T-helper 22 cell (primary cell): ENCODE data around the gene ABCC1.
"Not testable (repeated sequence)": the region's sequence is repeated elsewhere in the genome, so short reads cannot be mapped to it uniquely, and the experiment has no call there.

Experiments
- DNase-seq: peaks from one replicate; pipeline ENCODE4 v3.0.0-alpha.2; 2020; ENCODE audit warnings: low read depth

Gene ABCC1

DNA sequence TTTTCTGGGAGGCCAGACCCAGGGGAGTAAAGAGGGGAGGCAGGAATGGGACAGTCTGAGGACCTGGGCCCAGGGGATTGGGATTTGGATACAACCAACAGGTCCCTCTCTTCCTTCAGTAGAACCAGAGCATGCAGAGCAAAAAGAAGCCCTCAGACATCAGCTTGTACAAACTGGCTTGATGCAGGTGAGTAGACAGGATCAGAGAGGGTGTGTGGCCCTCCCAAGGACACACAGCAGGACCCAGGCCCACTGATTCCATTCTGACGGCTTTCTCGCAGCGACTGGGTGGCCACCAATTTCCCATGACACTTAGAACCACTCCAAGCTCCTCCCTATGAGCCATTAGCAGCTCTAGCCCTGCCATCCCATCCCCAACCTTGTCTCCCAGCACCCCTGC is 210.2 kb downstream of the ABCC1 start:
- no peak for DNase-seq

DNA sequence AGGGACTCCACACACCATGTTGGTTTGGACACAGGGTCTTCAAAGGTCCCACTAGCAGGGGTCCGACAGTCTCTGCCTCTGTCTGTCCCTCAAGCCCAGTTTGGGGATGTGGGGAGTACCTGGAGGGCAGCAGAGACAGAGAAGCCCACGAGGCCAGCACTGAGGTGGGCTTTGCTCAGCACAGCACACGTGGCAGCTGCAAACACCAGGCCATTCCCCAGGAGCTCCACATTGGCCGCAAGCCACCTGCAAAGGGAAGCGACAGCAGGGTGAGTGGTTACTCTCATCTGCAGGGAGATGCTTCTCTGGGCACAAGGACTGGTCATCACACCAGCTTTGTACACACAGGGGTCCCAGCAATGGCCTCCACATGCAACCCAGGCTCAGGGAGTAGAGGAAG is 211.9 kb downstream of the ABCC1 start:
- no peak for DNase-seq

DNA sequence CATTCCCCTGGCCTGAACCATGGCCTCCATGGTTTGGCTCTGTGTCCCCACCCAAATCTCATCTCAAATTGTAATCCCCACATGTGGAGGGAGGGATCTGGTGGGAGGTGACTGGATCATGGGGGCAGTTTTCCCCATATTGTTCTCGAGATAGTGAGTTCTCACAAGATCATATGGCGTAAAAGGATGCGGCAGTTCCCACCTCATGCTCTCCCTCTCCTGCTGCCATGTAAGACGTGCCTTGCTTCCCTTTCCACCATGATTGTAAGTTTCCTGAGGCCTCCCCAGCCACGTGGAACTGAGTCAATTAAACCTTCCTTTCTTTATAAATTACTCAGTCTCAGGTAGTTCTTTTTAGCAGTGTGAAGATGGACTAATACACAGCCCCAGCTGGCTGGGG is 212.4 kb downstream of the ABCC1 start:
- not testable (repeated sequence) for DNase-seq

DNA sequence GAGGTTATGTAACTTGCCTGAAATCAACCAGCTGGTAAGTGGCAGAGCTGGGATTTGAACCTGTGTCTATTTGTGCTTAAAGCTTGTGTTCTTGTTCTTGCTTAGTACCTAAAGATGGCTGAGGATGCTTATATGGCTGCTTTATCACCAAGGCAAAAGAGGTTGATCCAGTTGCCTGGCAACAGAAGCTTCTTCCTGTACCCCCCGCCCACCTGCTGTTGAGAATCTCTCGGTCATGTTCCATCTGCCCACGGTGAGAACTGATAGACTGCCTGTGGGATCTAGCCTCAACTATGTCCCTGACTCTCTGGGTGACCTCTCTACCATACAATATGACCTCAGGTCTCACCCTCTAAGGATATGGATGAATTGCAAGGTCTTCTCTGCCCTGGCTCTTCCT is 213.2 kb downstream of the ABCC1 start:
- DNase-seq: no peak

DNA sequence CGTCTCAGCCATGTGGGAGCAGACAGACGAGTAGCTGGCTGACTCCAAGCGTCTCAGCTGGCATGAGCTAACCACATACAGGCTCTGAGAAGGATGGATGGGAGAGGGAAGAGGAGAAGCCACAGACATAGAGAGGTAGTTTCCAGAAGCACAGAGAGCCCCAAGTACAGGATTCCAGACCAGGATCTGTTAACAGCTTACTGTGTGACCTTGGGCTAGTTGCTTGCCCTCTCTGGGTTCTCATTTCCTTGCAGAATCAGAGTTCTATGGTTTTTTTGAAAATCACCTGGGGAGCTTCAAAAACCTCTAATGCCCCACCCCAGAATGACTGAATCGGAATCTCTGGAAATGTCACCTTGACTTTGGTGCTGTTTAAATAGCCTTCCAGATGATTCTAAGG is 213.7 kb downstream of the ABCC1 start:
- DNase-seq: no peak

DNA sequence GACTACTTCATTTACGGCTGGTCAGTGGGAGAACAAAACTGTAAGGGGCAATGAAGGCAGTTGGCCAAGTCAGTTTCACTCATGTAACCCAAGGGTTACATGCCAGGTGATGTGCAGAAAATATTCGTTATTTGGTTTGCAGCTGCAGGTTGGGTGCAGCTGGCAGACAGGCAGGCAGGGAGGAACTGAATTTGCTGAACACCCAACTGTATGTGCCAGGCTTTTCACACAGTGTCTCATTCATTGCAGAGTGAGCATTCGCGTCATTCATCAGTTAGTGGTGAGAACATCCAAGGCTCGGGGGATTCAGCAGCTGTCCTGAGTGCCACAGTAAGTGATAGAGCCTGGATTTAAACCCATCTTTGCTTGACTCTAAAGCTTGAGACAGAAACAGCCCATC is 214.2 kb downstream of the ABCC1 start:
- DNase-seq: no peak

DNA sequence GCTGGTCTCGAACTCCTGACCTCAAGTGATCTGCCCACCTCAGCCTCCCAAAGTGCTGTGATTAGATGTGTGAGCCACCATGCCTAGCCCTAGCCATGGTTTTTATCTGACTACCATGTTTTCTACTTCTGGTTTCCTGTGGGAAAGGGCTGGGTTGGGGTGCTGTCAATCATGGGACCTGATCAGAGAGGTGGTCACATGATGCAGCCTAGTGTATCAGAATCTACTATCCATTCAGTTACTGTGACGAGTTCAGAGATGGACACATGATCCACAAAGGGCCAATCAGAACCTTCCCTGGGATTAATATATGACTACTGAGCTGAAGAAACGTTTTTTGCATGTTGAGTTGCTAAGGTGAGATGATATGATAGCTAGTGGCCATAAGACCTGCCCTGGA is 214.8 kb downstream of the ABCC1 start:
- DNase-seq: no peak

DNA sequence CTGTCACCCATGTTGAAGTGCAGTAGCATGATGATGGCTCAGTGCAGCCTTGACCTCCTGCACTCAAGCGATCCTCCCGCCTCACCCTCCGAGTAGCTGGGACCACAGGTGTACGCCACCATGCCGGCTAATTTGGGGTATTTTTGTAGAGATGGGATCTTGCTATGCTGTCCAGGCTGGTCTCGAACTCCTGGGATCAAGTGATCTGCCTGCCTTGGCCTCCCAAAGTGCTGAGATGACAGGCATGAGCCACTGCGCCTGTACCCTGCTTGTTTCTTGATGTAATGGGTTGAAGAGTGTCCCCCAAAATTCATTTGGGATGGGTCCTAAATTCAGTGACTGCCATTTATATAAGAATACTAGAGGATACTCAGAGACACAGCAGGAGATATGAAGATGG is 216.7 kb downstream of the ABCC1 start:
- DNase-seq: no peak

DNA sequence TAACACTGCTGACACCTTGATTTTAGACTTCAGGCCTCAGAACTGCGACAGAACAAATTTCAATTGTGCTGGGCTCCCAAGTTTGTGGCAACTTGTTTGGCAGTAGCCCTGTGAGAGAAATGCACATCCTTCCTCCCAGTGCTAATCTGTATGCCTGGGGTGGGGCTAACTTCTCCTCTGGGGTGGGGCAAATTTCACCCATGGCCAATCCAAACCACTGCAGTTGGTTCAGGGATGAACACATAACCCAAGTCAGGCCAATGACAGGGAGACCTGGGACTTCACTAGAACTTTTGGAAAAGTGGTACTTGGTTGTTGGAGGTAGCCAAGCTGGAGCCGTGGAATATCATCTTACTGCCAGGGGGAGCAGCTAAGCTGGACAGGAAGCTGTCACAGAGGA is 217.5 kb downstream of the ABCC1 start:
- DNase-seq: no peak

DNA sequence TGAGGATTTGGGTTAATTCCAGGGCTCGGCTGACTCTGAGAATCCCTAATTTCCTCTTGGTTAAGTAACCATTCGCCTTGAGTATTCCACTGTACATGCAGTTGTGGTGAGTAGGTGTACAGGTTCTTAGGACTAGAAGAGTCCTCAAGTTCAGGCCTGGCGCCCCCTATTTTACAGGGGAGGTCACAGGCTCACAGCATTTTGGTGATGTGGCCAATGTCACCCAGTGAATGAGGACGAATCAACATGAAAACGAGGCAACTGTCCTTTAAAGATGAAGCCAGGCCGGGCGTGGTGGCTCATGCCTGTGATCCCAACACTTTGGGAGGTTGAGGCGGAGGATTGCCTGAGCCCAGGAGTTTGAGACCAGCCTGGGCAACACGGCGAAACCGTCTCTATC is 218.5 kb downstream of the ABCC1 start:
- DNase-seq: no peak

DNA sequence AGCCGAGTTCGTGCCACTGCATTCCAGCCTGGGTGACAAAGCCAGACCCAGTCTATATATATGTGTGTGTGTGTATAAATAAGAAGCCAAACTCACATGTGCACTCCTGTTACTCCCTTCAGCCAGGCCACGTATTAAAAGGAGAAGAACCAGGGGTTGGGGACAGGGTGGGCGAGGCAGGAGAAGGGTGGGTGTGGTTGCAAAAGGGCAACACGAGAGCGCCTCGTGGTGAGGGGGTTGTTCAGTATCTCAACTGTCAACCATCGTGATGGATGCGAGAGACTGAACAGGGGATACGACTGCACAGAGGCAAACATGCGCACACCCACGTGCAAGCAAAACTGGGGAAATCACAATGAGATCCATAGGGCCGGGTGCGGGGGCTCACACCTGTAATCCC is 219.0 kb downstream of the ABCC1 start:
- DNase-seq: no peak

DNA sequence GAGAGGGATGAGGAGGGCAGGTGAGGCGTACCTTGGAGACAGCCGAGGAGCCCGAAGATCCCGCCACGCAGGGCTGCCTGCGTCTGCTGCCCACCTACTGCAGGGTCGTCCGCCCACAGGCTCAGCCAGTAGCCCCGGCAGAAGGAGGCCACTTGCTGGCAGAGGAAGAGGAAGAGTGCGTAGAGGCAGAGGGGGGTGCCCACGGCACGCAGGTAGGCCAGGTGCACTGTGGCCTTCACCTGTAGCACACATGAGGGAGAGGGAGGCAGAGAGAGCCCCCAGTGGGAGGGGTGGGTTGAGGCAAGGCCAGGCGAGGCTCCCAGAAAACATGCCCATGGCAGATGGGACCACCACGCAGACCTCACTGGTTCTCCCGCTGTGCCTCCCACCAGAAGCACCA is 220.2 kb downstream of the ABCC1 start:
- no peak for DNase-seq

DNA sequence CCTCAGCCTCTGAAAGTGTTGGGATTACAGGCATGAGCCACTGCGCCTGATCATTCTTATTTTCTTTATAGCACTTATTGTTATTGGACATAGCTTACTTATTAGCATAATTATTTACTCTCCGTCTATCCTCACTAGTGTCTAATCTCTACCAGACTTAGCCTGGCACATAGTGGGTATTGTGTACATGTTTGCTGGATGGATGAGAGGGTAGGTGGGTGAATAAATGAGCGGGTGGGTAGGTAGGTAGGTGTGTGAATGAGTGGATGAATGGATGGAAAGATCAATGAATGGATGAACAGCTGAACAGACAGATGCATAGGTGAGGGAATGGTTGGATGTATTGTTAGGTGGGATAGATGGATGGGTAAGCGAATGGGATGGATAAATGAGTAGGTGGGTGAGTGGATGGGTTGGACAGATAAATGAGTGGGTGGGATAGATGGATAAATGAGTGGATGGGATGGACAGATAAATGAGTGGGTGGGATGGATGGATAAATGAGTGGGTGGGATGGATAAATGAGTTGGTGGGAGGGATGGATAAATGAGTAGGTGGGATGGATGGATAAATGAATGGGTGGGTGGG is 222.0 kb downstream of the ABCC1 start:
- no peak for DNase-seq

DNA sequence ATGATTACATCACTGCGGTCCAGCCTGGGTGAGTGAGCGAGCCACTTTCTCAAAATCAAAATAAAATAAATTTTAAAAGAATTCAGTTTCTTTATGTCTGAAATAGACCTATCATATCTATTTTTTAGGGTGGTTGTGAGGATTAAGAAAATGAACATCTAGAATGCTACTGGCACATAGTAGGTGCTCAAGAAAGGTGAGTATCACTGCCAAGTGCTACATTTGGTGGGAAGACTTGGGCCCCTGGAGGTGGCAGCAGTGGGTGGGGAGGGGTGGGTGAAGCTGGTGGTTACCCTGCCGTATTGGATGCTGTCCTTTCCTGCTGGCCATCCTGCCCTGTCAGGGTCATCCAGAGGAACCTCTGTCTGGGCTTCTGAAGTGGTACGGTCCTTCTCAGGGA is 223.6 kb downstream of the ABCC1 start:
- DNase-seq: no peak

DNA sequence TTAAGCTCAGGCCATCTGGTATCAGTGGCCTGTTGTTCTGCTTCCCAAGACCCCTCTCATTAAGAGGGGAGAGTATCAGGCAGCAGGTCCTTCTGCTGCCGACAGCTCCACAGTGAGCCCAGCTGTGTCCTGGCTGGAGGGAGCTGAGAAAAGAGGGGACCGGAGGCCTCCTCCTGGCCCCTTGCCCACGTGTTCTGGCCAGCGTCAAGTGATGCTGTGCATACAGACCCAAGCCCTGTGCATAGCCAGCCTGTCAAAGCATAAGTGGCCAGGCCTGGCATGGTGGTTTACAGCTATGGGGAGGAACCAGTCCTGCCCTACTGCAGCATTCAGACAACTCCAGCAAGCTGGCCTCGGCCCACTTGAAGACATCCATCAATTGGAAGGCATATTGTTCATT is 225.9 kb downstream of the ABCC1 start:
- DNase-seq: no peak

DNA sequence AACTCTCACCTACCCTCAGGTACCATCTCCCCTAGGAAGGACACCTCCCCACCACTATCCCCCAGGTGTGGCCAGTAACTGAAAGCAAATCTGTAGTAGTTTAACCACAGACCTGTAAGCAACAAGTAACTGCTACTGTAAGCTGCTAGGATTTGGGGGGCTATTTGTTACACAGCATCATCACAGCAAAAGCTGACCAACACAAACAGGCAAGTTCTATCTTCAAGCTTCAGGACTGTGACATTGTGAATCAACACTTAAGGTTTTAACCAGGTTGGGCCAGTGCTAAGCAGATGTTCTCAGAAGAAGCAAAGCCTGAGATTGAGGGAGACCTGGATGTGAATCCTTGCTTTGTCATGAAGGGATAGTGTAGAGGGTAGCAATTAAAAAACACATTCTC is 226.9 kb downstream of the ABCC1 start:
- no peak for DNase-seq

DNA sequence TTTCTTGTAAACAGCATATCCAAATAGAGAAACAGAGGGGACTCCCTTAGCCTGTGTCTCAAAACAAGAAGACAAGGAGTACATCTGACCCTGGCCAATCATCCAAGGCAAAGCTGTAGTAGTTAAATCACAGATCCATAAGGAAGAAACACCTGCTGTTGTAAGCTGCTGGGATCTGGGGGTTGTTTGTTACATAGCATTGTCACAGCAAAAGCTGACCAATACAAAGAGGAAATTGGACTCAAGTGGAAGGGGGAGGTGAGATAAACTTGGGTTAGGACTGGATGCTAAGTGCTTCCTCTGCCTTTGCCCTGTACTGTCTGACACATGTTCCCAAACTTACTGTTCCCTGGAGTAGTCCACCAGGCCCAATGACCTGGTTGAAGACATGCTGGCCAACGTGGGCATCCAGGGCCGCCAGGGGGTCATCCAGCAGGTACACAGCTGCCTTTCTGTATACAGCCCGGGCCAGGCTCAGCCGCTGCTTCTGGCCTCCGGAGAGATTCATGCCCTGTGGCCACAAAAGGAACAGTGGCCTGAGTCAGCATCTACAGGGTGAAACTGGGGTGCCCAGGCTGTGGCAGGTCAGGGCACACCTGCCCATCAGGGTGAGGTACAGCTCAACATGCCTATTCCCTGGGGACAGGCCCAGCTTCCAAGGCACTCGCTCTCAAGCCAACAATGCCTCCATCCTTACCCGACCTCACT is 229.2 kb downstream of the ABCC1 start:
- DNase-seq: no peak

DNA sequence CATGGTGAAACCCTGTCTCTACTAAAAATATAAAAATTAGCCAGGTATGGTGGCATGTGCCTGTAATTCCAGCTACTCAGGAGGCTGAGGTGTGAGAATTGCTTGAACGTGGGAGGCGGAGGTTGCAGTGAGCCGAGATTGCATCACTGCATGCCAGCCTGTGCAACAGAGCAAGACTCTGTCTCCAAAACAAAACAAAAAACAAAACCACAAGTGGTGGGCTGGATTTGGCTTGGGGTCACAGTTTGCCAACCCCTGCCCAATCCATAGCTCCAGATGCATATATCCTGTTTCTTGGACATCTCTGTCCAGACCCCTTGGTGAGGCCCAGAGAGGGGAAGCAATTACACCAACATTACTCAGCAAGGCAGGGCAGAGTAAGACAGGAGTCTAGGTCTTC is 232.3 kb downstream of the ABCC1 start:
- not testable (repeated sequence) for DNase-seq

DNA sequence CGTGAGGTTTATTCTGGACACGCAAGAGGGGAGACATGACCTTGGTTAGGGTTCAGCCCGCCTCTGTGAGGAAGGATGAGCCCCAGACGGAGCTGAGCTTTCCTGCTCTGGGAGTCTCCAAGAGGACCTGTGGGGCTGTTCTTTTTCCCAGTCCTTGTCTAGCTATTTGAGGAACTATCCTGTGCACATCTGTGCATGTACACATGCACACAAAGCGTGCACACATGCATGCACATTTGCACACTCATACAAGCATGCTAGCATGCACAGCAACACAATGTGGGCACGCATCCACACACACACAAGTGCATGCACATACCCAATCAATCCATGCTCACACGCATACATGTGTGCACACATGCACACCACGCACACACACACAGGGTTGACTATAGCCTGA is 233.5 kb downstream of the ABCC1 start:
- no peak for DNase-seq

DNA sequence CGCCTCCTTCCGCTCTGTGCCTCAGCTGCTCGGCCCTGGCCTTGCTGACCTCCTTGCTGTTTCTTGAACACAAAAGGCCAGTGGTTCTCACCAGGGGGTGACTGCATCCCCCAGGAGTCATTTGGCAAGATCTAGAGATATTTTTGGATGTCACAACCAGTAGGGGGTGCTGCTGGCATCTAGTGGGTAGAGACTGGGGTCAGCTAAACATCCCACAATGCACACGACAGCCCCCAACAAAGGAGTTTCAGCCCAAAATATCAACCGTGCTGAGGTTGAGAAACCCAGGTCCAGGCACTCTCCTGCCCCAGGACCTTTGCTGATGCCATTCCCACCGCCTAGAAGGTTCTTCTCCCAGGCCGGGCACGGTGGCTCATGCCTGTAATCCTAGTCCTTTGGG is 234.1 kb downstream of the ABCC1 start:
- no peak for DNase-seq

DNA sequence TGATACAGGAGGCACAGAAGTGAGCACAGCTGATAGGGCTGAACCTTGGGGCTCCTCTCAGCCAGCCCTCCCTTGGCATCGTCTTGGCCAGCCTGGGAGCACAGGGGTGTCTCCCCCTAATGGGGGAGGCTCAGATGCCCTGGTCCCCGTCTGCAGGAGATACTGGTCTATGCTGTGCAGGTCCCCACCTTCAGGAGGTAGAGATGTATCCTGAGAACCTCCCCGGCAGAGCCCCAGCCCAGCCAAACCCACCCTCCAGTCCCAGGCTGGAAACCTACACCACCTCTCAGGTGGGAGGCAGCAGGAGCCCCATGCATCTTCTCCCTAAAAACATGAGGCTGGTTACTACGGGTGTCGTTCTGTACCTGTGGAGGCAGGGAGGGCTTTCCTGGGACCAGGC is 235.2 kb downstream of the ABCC1 start:
- DNase-seq: no peak

DNA sequence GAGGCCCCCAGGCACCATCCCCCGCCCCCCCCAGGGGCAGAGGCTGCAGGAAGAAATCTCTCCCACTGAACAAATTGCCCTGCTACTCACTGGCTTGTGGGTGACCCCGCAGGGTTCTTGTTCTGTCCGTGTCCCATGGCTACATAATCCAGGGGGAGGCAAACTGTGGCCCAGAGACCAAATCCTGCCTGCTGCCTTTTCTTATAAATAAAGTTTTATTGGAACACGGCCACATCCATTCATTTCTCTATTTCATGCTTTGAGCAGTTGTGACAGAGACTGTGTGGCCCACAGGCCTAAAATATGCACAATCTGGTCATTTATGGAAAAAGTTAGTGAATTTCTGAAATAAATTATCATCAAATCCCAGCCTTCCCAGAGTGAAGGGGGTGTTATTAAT is 235.7 kb downstream of the ABCC1 start:
- no peak for DNase-seq

DNA sequence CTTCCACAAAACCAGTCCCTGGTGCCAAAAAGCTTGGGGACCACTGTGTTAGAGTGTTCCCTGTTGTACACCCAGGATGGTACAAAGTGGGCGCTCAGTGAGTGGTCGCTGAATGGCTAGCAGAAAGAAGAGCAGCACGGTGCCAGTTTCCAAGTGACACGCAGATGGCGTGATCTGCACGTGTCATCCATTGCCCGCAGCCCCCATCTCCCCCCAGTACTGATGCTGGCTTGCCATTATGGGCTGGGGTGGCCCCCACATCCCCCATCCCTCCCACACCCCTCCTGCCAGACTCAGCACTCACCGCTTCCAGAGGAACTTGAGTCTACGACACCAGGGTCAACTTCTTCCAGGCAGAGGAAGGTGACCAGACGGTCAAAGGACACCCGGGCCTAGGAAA is 237.4 kb downstream of the ABCC1 start:
- DNase-seq: no peak

DNA sequence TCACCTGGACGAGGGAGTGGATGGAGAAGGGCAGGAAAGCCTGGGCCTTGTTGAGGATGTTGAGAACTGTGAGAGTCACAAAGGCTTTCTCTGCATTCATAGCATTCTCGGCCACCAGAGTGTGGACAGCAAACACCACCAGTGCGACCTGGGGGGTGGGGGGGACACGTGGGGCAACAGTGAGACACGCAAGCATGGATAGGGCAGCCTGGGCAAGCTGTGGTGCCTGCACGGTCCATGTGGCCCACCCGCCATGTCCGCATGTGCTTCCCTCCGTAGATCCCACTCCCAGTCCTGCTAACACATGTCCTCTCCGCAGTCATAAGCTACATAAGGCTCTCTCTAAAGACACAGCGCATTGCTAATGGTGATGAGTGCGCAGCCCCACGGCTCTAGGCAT is 239.4 kb downstream of the ABCC1 start:
- no peak for DNase-seq
